Esophagus muscularis mucosa (tissue), 4 donors: Measurements from ENCODE around the gene CDK2AP2. TPM values are rescaled to one million over a fixed set of nuclear protein-coding genes. Genes with fewer than 3 reads are reported as not detected.

ENCODE experiments used
- DNase-seq: peaks from one replicate; pipeline ENCODE4 v3.0.0-alpha.2; 2017; ENCODE audit errors: extremely low spot score
- H3K27ac ChIP-seq, 4 donors: fragments of 200-600 bp; sonication (generic); replicated peaks in 1 of 4; 1 replicate in 3 of 4; 2 replicates in 1 of 4; pipeline ENCODE4 v1.5.1; 2016 to 2019; ENCODE audit warnings: mild to moderate bottlenecking in 1 of 4
- H3K27me3 ChIP-seq, 4 donors: fragments of 200-600 bp; sonication (generic); one replicate each; pipeline versions ENCODE4 v1.5.1 to v1.6.0; 2016 to 2019
- H3K36me3 ChIP-seq, 4 donors: fragments of 200-600 bp; sonication (generic); one replicate each; pipeline ENCODE4 v1.5.1; 2016 to 2019
- H3K4me1 ChIP-seq, 4 donors: fragments of 200-600 bp; sonication (generic); one replicate each; pipeline ENCODE4 v1.5.1; 2016 to 2019
- H3K4me3 ChIP-seq, 4 donors: fragments of 200-600 bp; sonication (generic); 1 replicate in 2 of 4; 2 replicates in 2 of 4; pipeline ENCODE4 v1.5.1; 2016 to 2019; ENCODE audit warnings: mild to moderate bottlenecking in 4 of 4, moderate library complexity in 1 of 4
- H3K9me3 ChIP-seq, 4 donors: fragments of 200-600 bp; sonication (generic); 1 replicate in 3 of 4; 2 replicates in 1 of 4; pipeline ENCODE4 v1.5.1; 2016 to 2019
- CTCF ChIP-seq, 3 experiments: fragments of 200-600 bp in 2 of 3; fragments of 450-650 bp in 1 of 3; sonication (generic) in 2 of 3; IDR thresholded peaks; one replicate each; pipeline ENCODE4 v1.5.1; 2017 to 2019; ENCODE audit warnings: antibody characterized with exemption in 3 of 3, mild to moderate bottlenecking in 2 of 3, moderate library complexity in 1 of 3
- EP300 ChIP-seq: sonication (generic); formaldehyde crosslinking; IDR thresholded peaks from one replicate; pipeline ENCODE4 v1.6.1; 2017; ENCODE audit warnings: antibody characterized with exemption
- POLR2A ChIP-seq: fragments of 450-650 bp; IDR thresholded peaks from one replicate; pipeline ENCODE4 v1.6.1; 2017; ENCODE audit warnings: antibody characterized with exemption, moderate library complexity, mild to moderate bottlenecking, low read depth
- POLR2AphosphoS5 ChIP-seq, 2 donors: sonication (generic); formaldehyde crosslinking; IDR thresholded peaks; one replicate each; pipeline ENCODE4 v1.6.1; 2017; ENCODE audit warnings: antibody characterized with exemption in 2 of 2
- WGBS: methylation state at CpG from one replicate; pipeline ENCODE4 v1.1.5; 2018; 5-methylcytosine and 5-hydroxymethylcytosine counted together
- intact Hi-C: fragments of 100-400 bp; cut with DNase I; formaldehyde crosslinking; loops from one replicate; pipeline ENCODE4 v1.15.1; 2023
- total RNA-seq, 4 donors: library from RNA; depleted of rRNA; stranded (reverse); fragments of >200 nt; gene quantifications; one replicate each; pipeline versions ENCODE4 v1.1.0 to v1.2.1, GENCODE V29; 2016

The CDK2AP2 gene
- total RNA-seq, 4 donors from 2014 or later: 61.0 to 111 (median 67.8) TPM

- WGBS: 97% methylated on average over 14 of the region's 26 CpGs
- H3K27ac ChIP-seq: no peak overlapping the region
- intact Hi-C loops: loop anchor here (10.0 kb wide), 1 partner anchor 145 kb away; the partner anchor contains the start of gene POLD4
- peaks cover 3 to 22% (median 18%) of the 10 kb centered on the region in 4 donors for H3K4me1 ChIP-seq
- TF ChIP-seq EP300 (no peak), CTCF (IDR thresholded peaks at IDR 0.05) (no peak), POLR2A (no peak), POLR2AphosphoS5 (IDR thresholded peaks at IDR 0.05) (no peak)
- H3K27me3 ChIP-seq: peaks cover 0 to 34% (median 3%) of the 10 kb centered on the region in 4 donors
- peaks cover 0 to 72% (median 39%) of the 10 kb centered on the region in 4 donors for H3K36me3 ChIP-seq
- no peak overlapping the region for H3K4me3 ChIP-seq
- no peaks in the 10 kb centered on the region for H3K9me3 ChIP-seq
- no peak for DNase-seq
These were observed 8.0 kb downstream of the CDK2AP2 start for GRCh38 chr11:67499808-67500483.

- H3K36me3 ChIP-seq: peaks cover 3 to 86% (median 50%) of the 10 kb centered on the region in 4 donors
These were observed 9.4 kb downstream of the CDK2AP2 start for GRCh38 chr11:67498544-67498972.

GRCh38 chr11:67497656-67498291, 10.2 kb downstream of the CDK2AP2 start:
- Histone ChIP-seq H3K27ac (no peak overlapping the region), H3K4me3 (no peak overlapping the region), H3K36me3 (peaks cover 5 to 93% (median 58%) of the 10 kb centered on the region in 4 donors), H3K27me3 (peaks cover 0 to 12% (median 0%) of the 10 kb centered on the region in 4 donors), H3K9me3 (no peaks in the 10 kb centered on the region), H3K4me1 (peaks cover 0 to under 1% (median 0%) of the 10 kb centered on the region in 4 donors)
- WGBS: 93% methylated on average over 14 of the region's 21 CpGs
- no peak for DNase-seq
- TF ChIP-seq POLR2AphosphoS5 (IDR thresholded peaks at IDR 0.05) (no peak), CTCF (IDR thresholded peaks at IDR 0.05) (no peak), EP300 (no peak), POLR2A (no peak)
- intact Hi-C loops: no loop called here

More at GRCh38 chr11:67498544-67498972, 9.4 kb downstream of the CDK2AP2 start:
- intact Hi-C loops: no loop called here
- TF ChIP-seq EP300: no peak
- peak in 1 of 2 donors; percentile 18 for TF ChIP-seq POLR2AphosphoS5 (IDR thresholded peaks at IDR 0.05)
- no peak overlapping the region for H3K4me3 ChIP-seq
- no peaks in the 10 kb centered on the region for H3K9me3 ChIP-seq
- H3K4me1 ChIP-seq: peaks cover 1 to 9% (median 4%) of the 10 kb centered on the region in 4 donors
- no peak for DNase-seq
- WGBS: 92% methylated on average over 12 of the region's 21 CpGs
- H3K27ac ChIP-seq: no peak overlapping the region
- H3K27me3 ChIP-seq: peaks cover 0 to 20% (median under 1%) of the 10 kb centered on the region in 4 donors

- no peaks in the 10 kb centered on the region for H3K9me3 ChIP-seq
- DNase-seq: no peak
- intact Hi-C loops: no loop called here
- 94% methylated on average over 12 of the region's 12 CpGs for WGBS
- no peak overlapping the region for H3K4me3 ChIP-seq
- peaks cover 5 to 95% (median 66%) of the 10 kb centered on the region in 4 donors for H3K36me3 ChIP-seq
- H3K4me1 ChIP-seq: peaks cover 0 to 8% (median 5%) of the 10 kb centered on the region in 4 donors
- H3K27me3 ChIP-seq: no peaks in the 10 kb centered on the region
- no peak for TF ChIP-seq POLR2AphosphoS5 (IDR thresholded peaks at IDR 0.05)
- H3K27ac ChIP-seq: no peak overlapping the region
These were observed 11.8 kb downstream of the CDK2AP2 start for GRCh38 chr11:67496113-67496512.

- Histone ChIP-seq H3K4me1 (peaks cover 0 to 12% (median 10%) of the 10 kb centered on the region in 4 donors), H3K4me3 (no peak overlapping the region), H3K27ac (no peak overlapping the region), H3K27me3 (no peaks in the 10 kb centered on the region), H3K9me3 (no peaks in the 10 kb centered on the region), H3K36me3 (peaks cover 11 to 95% (median 73%) of the 10 kb centered on the region in 4 donors)
- intact Hi-C loops: no loop called here
- DNase-seq: no peak
- 97% methylated on average over 11 of the region's 16 CpGs for WGBS
- TF ChIP-seq POLR2AphosphoS5 (IDR thresholded peaks at IDR 0.05): no peak
- TF ChIP-seq EP300: no peak
- TF ChIP-seq CTCF (IDR thresholded peaks at IDR 0.05): no peak
- TF ChIP-seq POLR2A: no peak
These were observed 12.5 kb downstream of the CDK2AP2 start for GRCh38 chr11:67495234-67496005.
